ENCODE results near the gene ANXA5.
A peak's percentile ranks its signal among the peaks of the same experiment; 100 is the strongest.

ANXA5 gene

DNA sequence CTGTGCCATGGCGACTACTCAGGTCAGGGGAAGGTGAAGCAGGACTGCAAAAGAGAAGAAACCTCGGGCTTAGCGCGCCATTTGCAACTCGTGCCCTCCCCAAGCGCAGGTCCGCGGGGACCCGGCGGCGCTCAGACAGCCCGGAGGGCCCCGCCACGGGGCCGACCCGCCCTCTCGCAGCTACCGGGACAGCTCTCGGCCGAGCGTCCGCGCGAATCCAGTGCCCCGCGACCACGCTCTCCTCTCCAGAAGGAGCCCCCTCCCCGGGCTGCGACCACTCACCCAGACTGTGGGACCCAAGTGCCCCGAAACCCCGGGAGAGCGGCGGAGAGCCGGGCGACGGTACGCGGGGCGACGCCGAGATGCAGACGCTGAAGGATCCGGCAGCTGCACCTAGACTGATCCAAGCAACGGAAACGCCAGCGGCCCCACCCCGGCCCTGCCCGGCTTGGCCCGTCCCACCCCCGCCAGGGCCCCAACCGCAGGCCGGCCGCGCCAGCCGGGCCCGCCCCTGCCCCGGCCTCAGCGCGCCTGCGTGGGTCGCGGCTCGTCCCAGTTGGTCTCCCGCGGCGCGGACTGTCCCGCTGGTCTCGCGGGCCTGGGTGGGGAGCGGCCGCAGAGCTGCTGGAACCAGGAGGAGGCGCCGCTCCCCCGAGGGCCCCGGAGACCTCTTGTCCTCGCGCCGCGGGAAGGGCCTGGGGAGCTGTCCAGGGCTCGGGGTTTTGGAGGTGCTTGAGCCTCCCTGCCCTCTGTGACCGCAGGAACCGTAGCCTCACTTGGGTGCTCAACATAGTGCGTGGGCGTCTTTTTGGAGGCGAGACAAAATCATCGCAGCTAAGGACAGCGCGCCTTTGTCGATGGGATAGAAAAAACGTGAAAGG is at the start of gene ANXA5 (continued):
- TF ChIP-seq ZFP3 (tag by site-specific recombination; IDR thresholded peaks at IDR 0.05; ENCODE audit: low read depth) (no peak), ZNF184 (tag by site-specific recombination; IDR thresholded peaks at IDR 0.05) (no peak), KLF8 (tag by site-specific recombination; IDR thresholded peaks at IDR 0.05) (peak; percentile 70; the same call in 1 of the 2 replicates), HOXC10 (CRISPR knock-in tag; IDR thresholded peaks at IDR 0.05) (no peak), GLIS2 (tag by site-specific recombination; IDR thresholded peaks at IDR 0.05) (peak; percentile 52), ZBTB1 (tag by site-specific recombination; IDR thresholded peaks at IDR 0.05) (no peak), ZSCAN30 (tag by site-specific recombination; IDR thresholded peaks at IDR 0.05) (peak; percentile 67), HOXD13 (CRISPR knock-in tag; IDR thresholded peaks at IDR 0.05; ENCODE audit: borderline replicate concordance) (no peak), ZNF600 (tag by site-specific recombination; IDR thresholded peaks at IDR 0.05) (no peak), ZNF843 (tag by site-specific recombination; IDR thresholded peaks at IDR 0.05) (no peak), ZBTB8A (tag by site-specific recombination; IDR thresholded peaks at IDR 0.05) (0 out of 2 replicates have a peak, but pooled peaks have one; percentile 38), ZBTB21 (tag by site-specific recombination; IDR thresholded peaks at IDR 0.05) (no peak), ZNF274 (IDR thresholded peaks at IDR 0.05; ENCODE audit: low read length) (no peak), ZNF274 (tag by site-specific recombination; IDR thresholded peaks at IDR 0.05; ENCODE audit: borderline replicate concordance) (no peak), KLF16 (tag by site-specific recombination; IDR thresholded peaks at IDR 0.05) (no peak), ZNF341 (tag by site-specific recombination; IDR thresholded peaks at IDR 0.05; ENCODE audit: low read depth) (0 out of 2 replicates have a peak, but pooled peaks have one; percentile 4), SP7 (tag by site-specific recombination; IDR thresholded peaks at IDR 0.05) (peak; percentile 13; the same call in 1 of the 2 replicates), PRDM1 (tag by site-specific recombination; IDR thresholded peaks at IDR 0.05) (no peak), ZEB2 (tag by site-specific recombination; IDR thresholded peaks at IDR 0.05) (peak; percentile 14), ZNF174 (tag by site-specific recombination; IDR thresholded peaks at IDR 0.05) (no peak), SALL2 (tag by site-specific recombination; IDR thresholded peaks at IDR 0.05; ENCODE audit: borderline replicate concordance) (no peak), GLI4 (tag by site-specific recombination; IDR thresholded peaks at IDR 0.05) (no peak), ZNF239 (tag by site-specific recombination; IDR thresholded peaks at IDR 0.05) (no peak), ZFHX2 (tag by site-specific recombination; conservative IDR thresholded peaks at IDR 0.05) (peak; percentile 70), ZNF548 (tag by site-specific recombination; IDR thresholded peaks at IDR 0.05) (no peak), GLI2 (tag by site-specific recombination; IDR thresholded peaks at IDR 0.05; ENCODE audit: borderline replicate concordance, low read depth) (no peak), ZNF629 (tag by site-specific recombination; IDR thresholded peaks at IDR 0.05) (no peak)
- TF ChIP-seq, protein P1, sequence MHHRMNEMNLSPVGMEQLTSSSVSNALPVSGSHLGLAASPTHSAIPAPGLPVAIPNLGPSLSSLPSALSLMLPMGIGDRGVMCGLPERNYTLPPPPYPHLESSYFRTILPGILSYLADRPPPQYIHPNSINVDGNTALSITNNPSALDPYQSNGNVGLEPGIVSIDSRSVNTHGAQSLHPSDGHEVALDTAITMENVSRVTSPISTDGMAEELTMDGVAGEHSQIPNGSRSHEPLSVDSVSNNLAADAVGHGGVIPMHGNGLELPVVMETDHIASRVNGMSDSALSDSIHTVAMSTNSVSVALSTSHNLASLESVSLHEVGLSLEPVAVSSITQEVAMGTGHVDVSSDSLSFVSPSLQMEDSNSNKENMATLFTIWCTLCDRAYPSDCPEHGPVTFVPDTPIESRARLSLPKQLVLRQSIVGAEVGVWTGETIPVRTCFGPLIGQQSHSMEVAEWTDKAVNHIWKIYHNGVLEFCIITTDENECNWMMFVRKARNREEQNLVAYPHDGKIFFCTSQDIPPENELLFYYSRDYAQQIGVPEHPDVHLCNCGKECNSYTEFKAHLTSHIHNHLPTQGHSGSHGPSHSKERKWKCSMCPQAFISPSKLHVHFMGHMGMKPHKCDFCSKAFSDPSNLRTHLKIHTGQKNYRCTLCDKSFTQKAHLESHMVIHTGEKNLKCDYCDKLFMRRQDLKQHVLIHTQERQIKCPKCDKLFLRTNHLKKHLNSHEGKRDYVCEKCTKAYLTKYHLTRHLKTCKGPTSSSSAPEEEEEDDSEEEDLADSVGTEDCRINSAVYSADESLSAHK (tag by site-specific recombination; IDR thresholded peaks at IDR 0.05), result no peak
- TF ChIP-seq, protein P2, sequence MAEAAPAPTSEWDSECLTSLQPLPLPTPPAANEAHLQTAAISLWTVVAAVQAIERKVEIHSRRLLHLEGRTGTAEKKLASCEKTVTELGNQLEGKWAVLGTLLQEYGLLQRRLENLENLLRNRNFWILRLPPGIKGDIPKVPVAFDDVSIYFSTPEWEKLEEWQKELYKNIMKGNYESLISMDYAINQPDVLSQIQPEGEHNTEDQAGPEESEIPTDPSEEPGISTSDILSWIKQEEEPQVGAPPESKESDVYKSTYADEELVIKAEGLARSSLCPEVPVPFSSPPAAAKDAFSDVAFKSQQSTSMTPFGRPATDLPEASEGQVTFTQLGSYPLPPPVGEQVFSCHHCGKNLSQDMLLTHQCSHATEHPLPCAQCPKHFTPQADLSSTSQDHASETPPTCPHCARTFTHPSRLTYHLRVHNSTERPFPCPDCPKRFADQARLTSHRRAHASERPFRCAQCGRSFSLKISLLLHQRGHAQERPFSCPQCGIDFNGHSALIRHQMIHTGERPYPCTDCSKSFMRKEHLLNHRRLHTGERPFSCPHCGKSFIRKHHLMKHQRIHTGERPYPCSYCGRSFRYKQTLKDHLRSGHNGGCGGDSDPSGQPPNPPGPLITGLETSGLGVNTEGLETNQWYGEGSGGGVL (tag by site-specific recombination; IDR thresholded peaks at IDR 0.05), result no peak
- TF ChIP-seq, protein P3, sequence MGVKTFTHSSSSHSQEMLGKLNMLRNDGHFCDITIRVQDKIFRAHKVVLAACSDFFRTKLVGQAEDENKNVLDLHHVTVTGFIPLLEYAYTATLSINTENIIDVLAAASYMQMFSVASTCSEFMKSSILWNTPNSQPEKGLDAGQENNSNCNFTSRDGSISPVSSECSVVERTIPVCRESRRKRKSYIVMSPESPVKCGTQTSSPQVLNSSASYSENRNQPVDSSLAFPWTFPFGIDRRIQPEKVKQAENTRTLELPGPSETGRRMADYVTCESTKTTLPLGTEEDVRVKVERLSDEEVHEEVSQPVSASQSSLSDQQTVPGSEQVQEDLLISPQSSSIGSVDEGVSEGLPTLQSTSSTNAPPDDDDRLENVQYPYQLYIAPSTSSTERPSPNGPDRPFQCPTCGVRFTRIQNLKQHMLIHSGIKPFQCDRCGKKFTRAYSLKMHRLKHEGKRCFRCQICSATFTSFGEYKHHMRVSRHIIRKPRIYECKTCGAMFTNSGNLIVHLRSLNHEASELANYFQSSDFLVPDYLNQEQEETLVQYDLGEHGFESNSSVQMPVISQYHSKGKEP (tag by site-specific recombination; IDR thresholded peaks at IDR 0.05), result no peak
- TF ChIP-seq, protein P4, sequence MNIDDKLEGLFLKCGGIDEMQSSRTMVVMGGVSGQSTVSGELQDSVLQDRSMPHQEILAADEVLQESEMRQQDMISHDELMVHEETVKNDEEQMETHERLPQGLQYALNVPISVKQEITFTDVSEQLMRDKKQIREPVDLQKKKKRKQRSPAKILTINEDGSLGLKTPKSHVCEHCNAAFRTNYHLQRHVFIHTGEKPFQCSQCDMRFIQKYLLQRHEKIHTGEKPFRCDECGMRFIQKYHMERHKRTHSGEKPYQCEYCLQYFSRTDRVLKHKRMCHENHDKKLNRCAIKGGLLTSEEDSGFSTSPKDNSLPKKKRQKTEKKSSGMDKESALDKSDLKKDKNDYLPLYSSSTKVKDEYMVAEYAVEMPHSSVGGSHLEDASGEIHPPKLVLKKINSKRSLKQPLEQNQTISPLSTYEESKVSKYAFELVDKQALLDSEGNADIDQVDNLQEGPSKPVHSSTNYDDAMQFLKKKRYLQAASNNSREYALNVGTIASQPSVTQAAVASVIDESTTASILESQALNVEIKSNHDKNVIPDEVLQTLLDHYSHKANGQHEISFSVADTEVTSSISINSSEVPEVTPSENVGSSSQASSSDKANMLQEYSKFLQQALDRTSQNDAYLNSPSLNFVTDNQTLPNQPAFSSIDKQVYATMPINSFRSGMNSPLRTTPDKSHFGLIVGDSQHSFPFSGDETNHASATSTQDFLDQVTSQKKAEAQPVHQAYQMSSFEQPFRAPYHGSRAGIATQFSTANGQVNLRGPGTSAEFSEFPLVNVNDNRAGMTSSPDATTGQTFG (tag by site-specific recombination; IDR thresholded peaks at IDR 0.05; ENCODE audit: borderline replicate concordance), result no peak
- TF ChIP-seq, protein P5, sequence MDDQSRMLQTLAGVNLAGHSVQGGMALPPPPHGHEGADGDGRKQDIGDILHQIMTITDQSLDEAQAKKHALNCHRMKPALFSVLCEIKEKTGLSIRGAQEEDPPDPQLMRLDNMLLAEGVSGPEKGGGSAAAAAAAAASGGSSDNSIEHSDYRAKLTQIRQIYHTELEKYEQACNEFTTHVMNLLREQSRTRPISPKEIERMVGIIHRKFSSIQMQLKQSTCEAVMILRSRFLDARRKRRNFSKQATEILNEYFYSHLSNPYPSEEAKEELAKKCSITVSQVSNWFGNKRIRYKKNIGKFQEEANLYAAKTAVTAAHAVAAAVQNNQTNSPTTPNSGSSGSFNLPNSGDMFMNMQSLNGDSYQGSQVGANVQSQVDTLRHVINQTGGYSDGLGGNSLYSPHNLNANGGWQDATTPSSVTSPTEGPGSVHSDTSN (CRISPR knock-in tag; IDR thresholded peaks at IDR 0.05), result no peak

Data from HEK293 (cell line).